Ureter (tissue), 1 donor: Measurements from ENCODE around the gene ZNF44. TPM values are rescaled to one million over a fixed set of nuclear protein-coding genes. Genes with fewer than 3 reads are reported as not detected.

Experiments
- DNase-seq: peaks from one replicate; pipeline ENCODE4 v3.0.0-alpha.2; 2020; ENCODE audit warnings: low spot score
- total RNA-seq: library from RNA; stranded (reverse); gene quantifications from one replicate; pipeline ENCODE4 v1.2.4, GENCODE V29; 2023
- donor health status: DM: yes; HTN: yes; CAD: no.

The ZNF44 gene
- total RNA-seq, 1 donor from 2014 or later: 34.4 TPM

DNA sequence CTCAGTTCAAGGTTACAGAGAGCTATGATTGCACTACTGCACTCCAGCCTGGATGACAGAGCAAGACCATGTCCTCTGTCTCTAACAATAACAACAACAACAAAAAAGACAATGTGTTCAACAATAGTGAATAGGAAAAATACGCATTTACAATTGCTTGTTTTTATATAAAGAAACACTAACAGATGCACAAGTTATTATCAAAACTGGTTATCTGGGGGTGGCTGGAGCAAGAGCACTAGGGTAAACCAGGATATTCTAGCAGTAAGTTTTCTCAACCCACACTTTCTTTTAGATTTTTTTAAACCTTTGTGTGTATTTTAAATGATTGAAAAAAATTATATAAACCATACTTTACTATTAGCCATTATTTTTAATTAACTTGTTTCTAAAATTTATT is 33.1 kb downstream of the ZNF44 start:
- no peak for DNase-seq

DNA sequence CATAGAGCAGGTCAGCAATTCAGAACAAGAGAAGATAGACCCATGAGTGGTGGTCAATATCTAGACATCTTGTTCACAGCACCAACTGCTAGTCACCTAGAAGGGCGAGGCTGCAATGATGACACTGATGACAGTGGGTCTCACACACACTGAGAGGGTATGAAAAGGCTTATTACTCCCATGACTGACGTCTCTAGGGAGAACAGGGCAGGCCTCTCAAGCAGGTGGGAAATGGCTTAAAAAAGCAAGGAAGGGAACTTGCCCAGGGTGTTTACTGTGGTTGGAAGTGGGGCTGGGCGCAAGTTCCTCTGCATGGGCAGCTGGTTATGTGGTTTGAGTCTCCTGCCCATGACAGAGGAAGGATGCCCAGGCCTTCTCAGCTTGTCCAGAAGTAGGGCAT is 33.8 kb downstream of the ZNF44 start:
- no peak for DNase-seq

GRCh38 chr19:12260236-12260635 is 34.4 kb downstream of the ZNF44 start:
- DNase-seq: no peak

- DNase-seq: no peak
Measured at GRCh38 chr19:12255372-12255771, 39.3 kb downstream of the ZNF44 start.

- DNase-seq: no peak
Measured at GRCh38 chr19:12247644-12248222, 47.0 kb downstream of the ZNF44 start.

DNA sequence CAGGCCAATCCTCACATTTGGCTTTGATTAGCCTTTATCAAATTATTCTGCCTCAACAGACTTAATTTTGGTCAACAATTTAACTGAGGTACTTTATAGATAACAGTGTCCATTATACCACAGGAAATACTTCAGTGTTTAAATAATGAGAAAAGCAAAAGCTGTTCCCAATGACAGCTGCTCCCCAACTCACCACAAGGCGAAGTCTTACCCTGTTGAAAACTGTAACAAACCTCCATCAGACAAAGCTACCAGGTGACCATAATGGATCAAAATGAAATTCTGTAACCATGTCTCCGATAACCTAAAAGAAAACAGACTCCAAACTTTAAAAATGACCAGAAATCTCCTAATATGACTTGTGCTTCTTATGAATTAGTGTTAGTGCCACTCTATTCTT is 50.3 kb downstream of the ZNF44 start:
- DNase-seq: no peak

- peak; percentile 53 for DNase-seq
Measured at GRCh38 chr19:12237143-12237839, 57.4 kb downstream of the ZNF44 start.

GRCh38 chr19:12232961-12233360 is 61.7 kb downstream of the ZNF44 start:
- no peak for DNase-seq

GRCh38 chr19:12230751-12231733 is 63.6 kb downstream of the ZNF44 start:
- no peak for DNase-seq

DNA sequence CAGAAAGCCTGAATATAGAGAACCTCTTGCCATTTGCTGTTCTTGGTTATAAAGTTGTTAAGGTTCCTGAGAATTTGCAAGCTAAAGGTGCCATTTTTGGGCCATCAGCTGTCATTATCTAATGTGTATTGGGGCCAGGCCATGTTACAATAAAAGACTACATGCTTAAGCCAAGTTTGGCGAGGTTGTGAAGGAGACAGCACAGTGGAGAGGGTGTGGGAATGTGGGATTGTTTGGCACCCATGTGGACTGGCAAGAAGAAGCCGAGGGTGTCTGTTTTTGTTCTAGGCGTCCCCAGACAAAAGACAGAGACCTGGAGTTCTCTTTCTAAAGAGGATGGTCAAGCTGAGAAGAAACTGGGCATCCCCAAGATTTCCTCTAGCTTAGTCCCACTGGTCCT is 64.7 kb downstream of the ZNF44 start:
- DNase-seq: no peak

GRCh38 chr19:12224676-12225075 is 70.0 kb downstream of the ZNF44 start:
- no peak for DNase-seq

GRCh38 chr19:12222980-12223630 is 71.6 kb downstream of the ZNF44 start:
- no peak for DNase-seq

Other genes starting within 250 kb of the ZNF44 start
- 1.1 TPM for gene ZNF878, start 241.9 kb downstream of the ZNF44 start, total RNA-seq
- gene ZNF844, start 230.2 kb downstream of the ZNF44 start, total RNA-seq: 20.1 TPM
- gene ZNF20, start 154.5 kb downstream of the ZNF44 start, total RNA-seq: 2.6 TPM
- gene ZNF625, start 138.1 kb downstream of the ZNF44 start, total RNA-seq: 13.3 TPM
- gene ZNF136, start 131.8 kb downstream of the ZNF44 start, total RNA-seq: 15.3 TPM
- 7.1 TPM for gene ZNF563, start 38.8 kb upstream of the ZNF44 start, total RNA-seq
- 8.0 TPM for gene ZNF442, start 70.8 kb upstream of the ZNF44 start, total RNA-seq
- 10.3 TPM for gene ZNF799, start 106.4 kb upstream of the ZNF44 start, total RNA-seq
- gene ZNF443, start 146.1 kb upstream of the ZNF44 start, total RNA-seq: 10.9 TPM
- 3.9 TPM for gene ZNF709, start 189.9 kb upstream of the ZNF44 start, total RNA-seq